22Rv1 (cell line): Measurements from ENCODE around the gene MAG.

Experiments
- ZFX ChIP-seq: fragments of 450-650 bp; IDR thresholded peaks from 2 replicates; pipeline ENCODE4 v1.6.1; 2017; ENCODE audit warnings: antibody characterized with exemption, borderline replicate concordance
- TF ChIP-seq, protein P1 (sequence below): fragments of 450-650 bp; IDR thresholded peaks from 2 replicates; pipeline ENCODE4 v1.5.1; 2017; ENCODE audit warnings: mild to moderate bottlenecking

DNA sequence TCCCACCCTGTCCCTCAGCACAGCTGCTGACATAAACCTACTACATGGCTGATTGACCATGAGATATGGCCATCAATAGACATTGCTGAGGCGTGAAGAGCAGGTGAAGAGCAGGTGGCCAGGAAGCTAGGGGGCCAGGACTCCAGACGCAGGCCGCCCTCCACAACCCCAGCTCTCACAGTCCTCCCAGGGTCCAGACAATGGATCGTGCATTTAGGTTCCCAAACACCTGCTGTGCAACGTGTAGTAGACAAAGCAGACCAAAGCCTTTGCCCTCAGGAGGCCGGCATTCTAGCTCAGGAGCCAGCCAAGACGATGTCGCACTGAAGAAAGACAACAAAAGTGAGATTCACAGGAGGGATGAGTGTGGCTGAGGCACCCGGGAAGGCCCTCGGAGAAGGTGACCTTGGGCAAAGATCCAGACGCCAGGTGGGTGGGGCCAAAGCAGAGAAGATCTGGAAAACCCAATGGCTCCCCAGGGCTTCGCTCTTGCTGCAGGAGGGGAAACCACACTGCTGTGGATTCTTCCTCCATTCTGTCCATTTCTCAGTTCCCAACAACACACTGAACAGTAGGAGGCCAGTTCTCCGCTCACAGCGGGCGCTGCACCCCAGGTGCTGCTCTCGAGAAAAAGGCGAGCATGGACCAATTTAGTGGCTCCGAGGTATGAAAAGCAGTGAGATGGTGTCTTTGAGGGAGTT lies 57.1 kb downstream of the MAG start:
- TF ChIP-seq, protein P1, sequence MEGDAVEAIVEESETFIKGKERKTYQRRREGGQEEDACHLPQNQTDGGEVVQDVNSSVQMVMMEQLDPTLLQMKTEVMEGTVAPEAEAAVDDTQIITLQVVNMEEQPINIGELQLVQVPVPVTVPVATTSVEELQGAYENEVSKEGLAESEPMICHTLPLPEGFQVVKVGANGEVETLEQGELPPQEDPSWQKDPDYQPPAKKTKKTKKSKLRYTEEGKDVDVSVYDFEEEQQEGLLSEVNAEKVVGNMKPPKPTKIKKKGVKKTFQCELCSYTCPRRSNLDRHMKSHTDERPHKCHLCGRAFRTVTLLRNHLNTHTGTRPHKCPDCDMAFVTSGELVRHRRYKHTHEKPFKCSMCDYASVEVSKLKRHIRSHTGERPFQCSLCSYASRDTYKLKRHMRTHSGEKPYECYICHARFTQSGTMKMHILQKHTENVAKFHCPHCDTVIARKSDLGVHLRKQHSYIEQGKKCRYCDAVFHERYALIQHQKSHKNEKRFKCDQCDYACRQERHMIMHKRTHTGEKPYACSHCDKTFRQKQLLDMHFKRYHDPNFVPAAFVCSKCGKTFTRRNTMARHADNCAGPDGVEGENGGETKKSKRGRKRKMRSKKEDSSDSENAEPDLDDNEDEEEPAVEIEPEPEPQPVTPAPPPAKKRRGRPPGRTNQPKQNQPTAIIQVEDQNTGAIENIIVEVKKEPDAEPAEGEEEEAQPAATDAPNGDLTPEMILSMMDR, result no peak
- no peak for TF ChIP-seq ZFX
